Kidney (tissue), 14 donors: ENCODE data around the gene CEBPE. TPM values are rescaled to one million over a fixed set of nuclear protein-coding genes. Genes with fewer than 3 reads are reported as not detected.

Experiments used
- DNase-seq, 5 donors: peaks; one replicate each; pipeline ENCODE4 v3.0.0-alpha.2; 2013 to 2020
- FAIRE-seq: peaks from 2 replicates; lab custom pipeline; 2012; peaks lifted over from hg19 to GRCh38; lab: Jason Lieb, UNC
- H3K27ac ChIP-seq, 2 donors: one replicate each; pipeline ENCODE4 v1.7.0; 2013; ENCODE audit warnings: low read depth in 2 of 2, low read length in 2 of 2, inconsistent platforms in 1 of 2
- H3K27me3 ChIP-seq: one replicate; pipeline ENCODE4 v1.7.1; 2013; ENCODE audit warnings: low read length, inconsistent platforms; ENCODE audit not compliant: control insufficient read depth, insufficient read depth
- H3K36me3 ChIP-seq, 3 donors: one replicate each; pipeline versions ENCODE4 v1.7.0 to v1.7.1; 2013; ENCODE audit warnings: low read length in 3 of 3, control low read depth in 1 of 3, inconsistent platforms in 1 of 3; ENCODE audit not compliant: insufficient read depth in 3 of 3, control insufficient read depth in 2 of 3
- H3K4me1 ChIP-seq, 3 donors: one replicate each; pipeline versions ENCODE4 v1.7.0 to v1.7.1; 2013; ENCODE audit warnings: low read length in 3 of 3, inconsistent platforms in 1 of 3, low read depth in 1 of 3; ENCODE audit not compliant: control insufficient read depth in 2 of 3, insufficient read depth in 2 of 3
- H3K4me3 ChIP-seq, 3 donors: one replicate each; pipeline versions ENCODE4 v1.7.0 to v1.8.1; 2013; ENCODE audit warnings: low read length in 3 of 3, control low read depth in 1 of 3, inconsistent platforms in 1 of 3
- H3K9ac ChIP-seq, 3 donors: one replicate each; pipeline versions ENCODE4 v1.7.0 to v1.7.1; 2013; ENCODE audit warnings: low read length in 3 of 3, control low read depth in 1 of 3, inconsistent platforms in 1 of 3
- H3K9me3 ChIP-seq, 3 donors: one replicate each; pipeline versions ENCODE4 v1.7.0 to v1.7.1; 2013; ENCODE audit warnings: low read length in 3 of 3, control low read depth in 1 of 3, inconsistent platforms in 1 of 3; ENCODE audit not compliant: control insufficient read depth in 2 of 3, insufficient read depth in 1 of 3
- CTCF ChIP-seq: IDR thresholded peaks from 3 replicates; pipeline ENCODE4 v1.5.1; 2012; ENCODE audit warnings: mild to moderate bottlenecking, moderate library complexity, borderline replicate concordance; ENCODE audit not compliant: insufficient read depth; ENCODE audit errors: extremely low read depth
- intact Hi-C: fragments of 100-400 bp; cut with DNase I; formaldehyde crosslinking; loops from one replicate; pipeline ENCODE4 v1.11.1; 2022
- polyA plus RNA-seq: library from polyadenylated mRNA; stranded (reverse); fragments of 350-450 nt; fragmentation: Illumina TruSeq; extraction: RNeasy Lipid Tissue Mini Kit (QIAGEN cat#74804); gene quantifications from one replicate; pipeline ENCODE4 v1.2.3, GENCODE V29; 2014; ENCODE audit warnings: low read depth, low replicate concordance; ENCODE audit not compliant: insufficient read depth
- total RNA-seq: library from RNA; stranded (reverse); fragmentation: NEBNext Ultra II Directional; extraction: Animal tissue kit (Norgen Biotek cat#: 25700); gene quantifications from one replicate; pipeline ENCODE4 v1.2.1, GENCODE V29; 2021
- donor health status: control.
- donor health status: control.
- donor health status: control.
- donor health status: control.
- donor health status: control.
- donor health status: DM: yes; HTN: yes; CAD: no.
- donor health status: Normal renal cell carcinoma (clear cell type).

CEBPE gene
- total and polyA plus RNA-seq, 2 donors from 2014 or later: not detected

- no peak for FAIRE-seq
- Histone ChIP-seq H3K9ac (no peak overlapping the region), H3K4me3 (no peak overlapping the region), H3K27ac (no peak overlapping the region), H3K9me3 (no peaks in the 10 kb centered on the region), H3K4me1 (peaks cover 0 to 3% (median 0%) of the 10 kb centered on the region in 3 donors), H3K27me3 (no peaks in the 10 kb centered on the region), H3K36me3 (peaks cover 23 to 75% (median 42%) of the 10 kb centered on the region in 3 donors)
- TF ChIP-seq CTCF: no peak
- intact Hi-C loops: no loop called here
- DNase-seq: no peak
These were observed 38.6 kb downstream of the CEBPE start for GRCh38 chr14:23080474-23080873.

GRCh38 chr14:23079716-23080115, 39.3 kb downstream of the CEBPE start:
- peaks cover 0 to 3% (median 0%) of the 10 kb centered on the region in 3 donors for H3K4me1 ChIP-seq
- DNase-seq (no peak), FAIRE-seq (no peak)
- H3K27me3 ChIP-seq: no peaks in the 10 kb centered on the region
- no peak overlapping the region for H3K9ac ChIP-seq
- intact Hi-C loops: no loop called here
- no peak overlapping the region for H3K4me3 ChIP-seq
- no peak overlapping the region for H3K27ac ChIP-seq
- H3K36me3 ChIP-seq: peaks cover 26 to 77% (median 46%) of the 10 kb centered on the region in 3 donors
- no peaks in the 10 kb centered on the region for H3K9me3 ChIP-seq
- no peak for TF ChIP-seq CTCF

GRCh38 chr14:23078692-23079116, 40.4 kb downstream of the CEBPE start:
- no peaks in the 10 kb centered on the region for H3K27me3 ChIP-seq
- no peak for FAIRE-seq
- DNase-seq: no peak
- TF ChIP-seq CTCF: no peak
- H3K4me1 ChIP-seq: peaks cover 0 to 3% (median 0%) of the 10 kb centered on the region in 3 donors
- peak overlapping the region; percentile 7 to 40 for H3K27ac ChIP-seq
- intact Hi-C loops: no loop called here
- H3K9me3 ChIP-seq: no peaks in the 10 kb centered on the region
- H3K4me3 ChIP-seq: no peak overlapping the region
- peaks cover 26 to 85% (median 44%) of the 10 kb centered on the region in 3 donors for H3K36me3 ChIP-seq
- H3K9ac ChIP-seq: no peak overlapping the region

GRCh38 chr14:23077962-23078361, 41.1 kb downstream of the CEBPE start:
- no peak for FAIRE-seq
- intact Hi-C loops: no loop called here
- peaks cover 26 to 83% (median 46%) of the 10 kb centered on the region in 3 donors for H3K36me3 ChIP-seq

More at GRCh38 chr14:23077962-23078361, 41.1 kb downstream of the CEBPE start:
- peak overlapping the region in 1 of 2 donors; percentile 6 for H3K27ac ChIP-seq
- H3K4me3 ChIP-seq: no peak overlapping the region
- TF ChIP-seq CTCF: no peak
- no peak overlapping the region for H3K9ac ChIP-seq
- no peak for DNase-seq
- no peaks in the 10 kb centered on the region for H3K27me3 ChIP-seq
- peaks cover 0 to 3% (median 2%) of the 10 kb centered on the region in 3 donors for H3K4me1 ChIP-seq
- no peaks in the 10 kb centered on the region for H3K9me3 ChIP-seq
